ENCODE data around the gene RXYLT1.
"Not testable (repeated sequence)": the region's sequence is repeated elsewhere in the genome, so short reads cannot be mapped to it uniquely, and the experiment has no call there.

- TF ChIP-seq CTCF (IDR thresholded peaks at IDR 0.05; ENCODE audit: poor library complexity, severe bottlenecking); EZH2 (IDR thresholded peaks at IDR 0.05; ENCODE audit: borderline replicate concordance, insufficient read depth, low read length, poor library complexity, severe bottlenecking); TAF1 (IDR thresholded peaks at IDR 0.05; ENCODE audit: low read depth): not testable (repeated sequence)
Observed at GRCh38 chr12:63733585-63733984, 46.1 kb upstream of the RXYLT1 start.
